ENCODE results near the gene HMG20B. TPM values are rescaled to one million over a fixed set of nuclear protein-coding genes. Genes with fewer than 3 reads are reported as not detected.
A peak's percentile ranks its signal among the peaks of the same experiment; 100 is the strongest.

HMG20B gene
- total RNA-seq, 5 donors from 2014 or later (not counting 1 experiment from before 2014, with no cell fraction given), result 38.0 to 81.6 (median 74.7) TPM

GRCh38 chr19:3535981-3536380, 36.8 kb upstream of the HMG20B start:
- ChIA-PET CTCF (no interaction called here), POLR2A (no interaction called here)
- Histone ChIP-seq H3K27me3 (replicated peaks in 1 of 2; ENCODE audit: control insufficient read depth in 2 of 2, extremely low read depth in 1 of 2, insufficient read depth in 2 of 2, low read length in 1 of 2) (no peaks in the 10 kb centered on the region), H3K4me1 (ENCODE audit: control insufficient read depth in 1 of 2, extremely low read depth in 1 of 2, insufficient read depth in 2 of 2, low read length in 2 of 2) (no peaks in the 10 kb centered on the region), H3K27ac (ENCODE audit: low read length) (no peak overlapping the region), H3K9me3 (no peaks in the 10 kb centered on the region), H3K36me3 (ENCODE audit: control insufficient read depth in 2 of 2, extremely low read depth in 1 of 2, insufficient read depth in 1 of 2, low read length in 1 of 2) (peaks cover 17 to 57% of the 10 kb centered on the region in 2 donors), H3K4me3 (ENCODE audit: control insufficient read depth in 1 of 2, extremely low read depth in 1 of 2, low read length in 1 of 2) (no peak overlapping the region)
- H3K9me3 Mint-ChIP-seq, result peaks cover 0 to 3% (median 0%) of the 10 kb centered on the region in 3 donors
- H3K27ac Mint-ChIP-seq, result no peak overlapping the region
- peaks cover 23% of the 10 kb centered on the region for H3K36me3 Mint-ChIP-seq
- no peak for DNase-seq
- 100% methylated on average over 2 of the region's 10 CpGs for WGBS (ENCODE audit: insufficient coverage)
- H3K27me3 Mint-ChIP-seq, result no peaks in the 10 kb centered on the region
- H3K4me3 Mint-ChIP-seq, result no peak overlapping the region
- H3K4me1 Mint-ChIP-seq, result no peaks in the 10 kb centered on the region
- no peak for ATAC-seq (replicated peaks in 1 of 4)

DNA sequence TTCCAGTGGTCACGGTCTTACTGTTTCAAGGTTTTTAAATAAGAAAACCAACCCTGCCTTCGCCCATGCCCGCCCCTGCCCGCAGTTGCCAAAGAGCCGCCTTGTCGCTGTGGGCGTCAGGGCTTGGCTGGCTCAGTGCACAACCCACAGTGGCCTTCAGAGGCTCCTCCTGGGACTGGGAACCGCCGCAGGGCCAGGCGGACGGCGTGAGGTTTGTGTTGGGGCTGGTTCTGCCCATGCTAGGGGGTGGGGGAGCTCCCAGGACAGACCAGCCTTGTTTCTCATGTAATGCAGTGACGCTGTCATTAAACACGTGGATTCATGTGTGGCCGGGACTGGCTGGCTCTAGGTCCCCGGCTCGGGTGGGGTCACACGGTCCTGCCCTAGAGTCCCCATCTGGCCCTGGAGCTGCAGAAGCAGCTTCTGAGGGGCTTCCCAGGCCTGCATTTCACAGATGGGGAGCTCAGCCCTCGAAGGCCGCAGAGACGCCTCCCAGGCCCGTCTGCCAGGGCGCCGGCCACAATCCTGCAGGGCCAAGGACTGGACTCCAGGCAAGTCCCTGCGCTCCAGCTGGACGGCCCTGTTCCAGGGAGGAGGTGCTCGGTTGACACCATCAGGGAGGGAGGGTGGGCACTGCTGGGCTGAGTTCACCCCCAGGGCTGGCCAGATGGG, 36.2 kb upstream of the HMG20B start:
- H3K27ac Mint-ChIP-seq, result no peak overlapping the region
- ATAC-seq (replicated peaks in 1 of 4) (no peak), DNase-seq (no peak)
- peaks cover 23% of the 10 kb centered on the region for H3K36me3 Mint-ChIP-seq
- 93% methylated on average over 27 of the region's 27 CpGs for WGBS (ENCODE audit: insufficient coverage)
- CTCF ChIA-PET, result no interaction called here
- no peak overlapping the region for H3K4me3 Mint-ChIP-seq
- no peaks in the 10 kb centered on the region for H3K9me3 ChIP-seq
- no peaks in the 10 kb centered on the region for H3K27me3 Mint-ChIP-seq
- H3K4me1 Mint-ChIP-seq, result no peaks in the 10 kb centered on the region
- H3K27ac ChIP-seq (ENCODE audit: low read length), result no peak overlapping the region
- peaks cover 15 to 51% of the 10 kb centered on the region in 2 donors for H3K36me3 ChIP-seq (ENCODE audit: control insufficient read depth in 2 of 2, extremely low read depth in 1 of 2, insufficient read depth in 1 of 2, low read length in 1 of 2)
- H3K4me3 ChIP-seq (ENCODE audit: control insufficient read depth in 1 of 2, extremely low read depth in 1 of 2, low read length in 1 of 2), result no peak overlapping the region
- POLR2A ChIA-PET, result no interaction called here
- no peaks in the 10 kb centered on the region for H3K27me3 ChIP-seq (replicated peaks in 1 of 2; ENCODE audit: control insufficient read depth in 2 of 2, extremely low read depth in 1 of 2, insufficient read depth in 2 of 2, low read length in 1 of 2)
- H3K4me1 ChIP-seq (ENCODE audit: control insufficient read depth in 1 of 2, extremely low read depth in 1 of 2, insufficient read depth in 2 of 2, low read length in 2 of 2), result no peaks in the 10 kb centered on the region
- H3K9me3 Mint-ChIP-seq, result peaks cover 0 to 3% (median 0%) of the 10 kb centered on the region in 3 donors

DNA sequence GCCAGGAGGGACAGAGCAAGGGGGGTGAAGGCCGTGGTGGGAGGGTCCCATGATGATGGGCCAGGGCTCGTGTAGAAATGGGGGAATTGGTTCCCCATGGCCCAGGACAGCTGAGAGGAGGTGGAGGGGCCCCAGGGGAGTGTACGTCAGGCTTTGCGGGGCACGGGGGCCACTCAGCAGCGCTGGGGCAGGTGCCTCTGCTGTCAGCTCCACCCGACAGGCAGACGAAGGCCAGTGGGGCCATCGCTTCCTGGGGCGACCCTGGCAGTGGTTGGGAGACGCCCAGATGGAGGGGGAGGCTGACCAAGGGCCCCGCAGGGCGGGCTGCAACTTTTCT, 35.7 kb upstream of the HMG20B start:
- H3K4me1 Mint-ChIP-seq, result no peaks in the 10 kb centered on the region
- 89% methylated on average over 12 of the region's 13 CpGs for WGBS (ENCODE audit: insufficient coverage)
- no peak overlapping the region for H3K27ac ChIP-seq (ENCODE audit: low read length)
- peaks cover 0 to 3% (median 0%) of the 10 kb centered on the region in 3 donors for H3K9me3 Mint-ChIP-seq
- peaks cover 15 to 46% of the 10 kb centered on the region in 2 donors for H3K36me3 ChIP-seq (ENCODE audit: control insufficient read depth in 2 of 2, extremely low read depth in 1 of 2, insufficient read depth in 1 of 2, low read length in 1 of 2)
- DNase-seq (no peak), ATAC-seq (replicated peaks in 1 of 4) (peak in 1 of 4 experiments; percentile 9)
- H3K4me3 Mint-ChIP-seq, result no peak overlapping the region
- H3K9me3 ChIP-seq, result no peaks in the 10 kb centered on the region
- H3K36me3 Mint-ChIP-seq, result peaks cover 23% of the 10 kb centered on the region
- no peaks in the 10 kb centered on the region for H3K4me1 ChIP-seq (ENCODE audit: control insufficient read depth in 1 of 2, extremely low read depth in 1 of 2, insufficient read depth in 2 of 2, low read length in 2 of 2)
- H3K27ac Mint-ChIP-seq, result no peak overlapping the region
- H3K27me3 ChIP-seq (replicated peaks in 1 of 2; ENCODE audit: control insufficient read depth in 2 of 2, extremely low read depth in 1 of 2, insufficient read depth in 2 of 2, low read length in 1 of 2), result no peaks in the 10 kb centered on the region
- no peak overlapping the region for H3K4me3 ChIP-seq (ENCODE audit: control insufficient read depth in 1 of 2, extremely low read depth in 1 of 2, low read length in 1 of 2)
- POLR2A ChIA-PET, result no interaction called here
- H3K27me3 Mint-ChIP-seq, result no peaks in the 10 kb centered on the region
- CTCF ChIA-PET, result no interaction called here

DNA sequence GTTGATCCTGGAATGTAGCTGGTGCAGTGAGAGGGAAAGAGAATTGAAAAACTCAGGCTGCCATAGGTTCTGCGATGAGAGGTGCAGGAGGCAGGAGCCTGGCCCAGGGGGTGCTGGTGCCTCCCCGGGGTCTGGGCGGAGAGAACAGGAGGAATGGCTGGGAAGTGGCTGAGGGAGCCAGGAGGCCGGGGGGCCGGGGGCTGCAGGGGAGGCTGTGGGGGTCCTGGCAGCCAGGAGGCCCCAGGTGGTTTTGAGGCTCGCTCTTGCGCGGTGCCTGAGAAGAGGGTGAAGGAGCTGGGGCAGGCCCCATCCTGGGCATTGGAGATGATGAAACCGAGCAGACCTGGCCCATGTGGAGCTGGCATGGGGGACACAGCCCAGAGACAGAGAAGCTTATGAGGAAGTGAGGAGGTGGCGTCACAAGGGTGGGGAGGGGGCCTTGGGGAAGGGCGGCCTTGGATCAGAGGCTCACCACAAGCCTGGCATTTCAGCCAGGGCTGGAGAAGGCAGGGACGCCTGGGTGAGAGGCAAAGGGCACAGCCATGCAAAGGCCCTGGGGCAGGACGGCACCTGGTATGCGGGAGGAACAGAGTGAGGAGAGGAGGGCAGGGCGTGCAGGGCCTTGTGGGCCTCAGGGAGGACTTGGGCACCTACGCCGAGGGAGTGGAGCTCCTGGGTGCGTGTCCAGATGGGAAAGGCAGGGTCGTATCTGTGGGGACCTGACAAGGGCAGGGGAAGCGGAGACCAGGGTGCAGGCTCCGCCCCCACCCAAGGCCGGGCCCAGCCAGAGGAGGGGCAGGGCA, 35.1 kb upstream of the HMG20B start:
- H3K27ac ChIP-seq (ENCODE audit: low read length), result no peak overlapping the region
- Mint-ChIP-seq H3K27me3 (no peaks in the 10 kb centered on the region), H3K9me3 (peaks cover 0 to 3% (median 0%) of the 10 kb centered on the region in 3 donors), H3K4me3 (no peak overlapping the region), H3K27ac (no peak overlapping the region), H3K36me3 (peaks cover 23% of the 10 kb centered on the region), H3K4me1 (no peaks in the 10 kb centered on the region)
- H3K9me3 ChIP-seq, result no peaks in the 10 kb centered on the region
- no peaks in the 10 kb centered on the region for H3K27me3 ChIP-seq (replicated peaks in 1 of 2; ENCODE audit: control insufficient read depth in 2 of 2, extremely low read depth in 1 of 2, insufficient read depth in 2 of 2, low read length in 1 of 2)
- DNase-seq (no peak), ATAC-seq (replicated peaks in 1 of 4) (peak in 3 of 4 experiments; percentile 13 to 24 (median 18))
- 92% methylated on average over 19 of the region's 22 CpGs for WGBS (ENCODE audit: insufficient coverage)
- ChIA-PET CTCF (no interaction called here), POLR2A (no interaction called here)
- H3K4me1 ChIP-seq (ENCODE audit: control insufficient read depth in 1 of 2, extremely low read depth in 1 of 2, insufficient read depth in 2 of 2, low read length in 2 of 2), result no peaks in the 10 kb centered on the region
- peaks cover 15 to 40% of the 10 kb centered on the region in 2 donors for H3K36me3 ChIP-seq (ENCODE audit: control insufficient read depth in 2 of 2, extremely low read depth in 1 of 2, insufficient read depth in 1 of 2, low read length in 1 of 2)
- no peak overlapping the region for H3K4me3 ChIP-seq (ENCODE audit: control insufficient read depth in 1 of 2, extremely low read depth in 1 of 2, low read length in 1 of 2)

- no peak overlapping the region for H3K27ac Mint-ChIP-seq
- H3K4me3 Mint-ChIP-seq, result no peak overlapping the region
Measured at GRCh38 chr19:3538258-3538929, 34.4 kb upstream of the HMG20B start.

DNA sequence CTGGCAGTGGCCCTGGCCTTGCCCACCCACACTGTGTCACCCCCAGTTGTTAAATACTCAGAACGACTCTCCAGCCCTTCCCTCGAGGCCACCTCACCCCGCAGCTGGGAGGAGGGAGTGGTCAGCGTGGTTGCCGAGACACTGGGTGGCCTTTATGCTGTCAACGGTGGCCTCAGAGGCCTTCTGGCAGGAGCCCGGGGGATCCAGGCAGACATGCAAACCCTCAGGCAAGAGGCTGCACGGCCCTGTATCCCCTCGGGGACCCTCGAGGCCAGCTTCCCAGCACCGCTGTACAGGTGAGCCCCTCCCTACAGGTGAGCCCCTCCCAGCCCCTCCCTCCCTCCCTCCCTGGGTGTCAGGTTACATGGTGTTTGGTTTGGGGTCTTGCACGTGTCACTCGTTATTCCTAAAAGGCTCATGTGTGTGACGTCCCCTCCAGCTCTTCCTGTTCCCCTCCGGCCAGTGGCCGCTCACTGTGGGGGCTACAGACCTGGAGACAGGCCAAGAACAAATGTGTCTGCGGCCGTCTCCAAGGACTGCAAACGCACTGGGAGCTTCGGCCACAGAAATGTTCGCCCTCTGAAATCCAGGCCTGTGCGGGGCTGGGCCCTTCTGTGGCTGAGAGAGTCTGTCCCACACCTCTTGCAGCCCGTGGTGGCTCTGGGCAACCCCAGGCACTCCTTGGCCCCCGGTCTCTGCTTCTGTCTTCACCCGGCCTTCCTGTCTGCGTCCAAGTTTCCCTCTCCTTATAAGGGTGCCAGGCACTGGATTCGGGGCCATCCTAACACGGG, 33.6 kb upstream of the HMG20B start, which contains the start of gene TEKTIP1:
TSS of gene TEKTIP1 (plus strand) at position 210 of the 791 bp plus-strand sequence. CDS start at position 214, 4 bp downstream.
- CTCF ChIA-PET, result no interaction called here
- Histone ChIP-seq H3K4me3 (ENCODE audit: control insufficient read depth in 1 of 2, extremely low read depth in 1 of 2, low read length in 1 of 2) (no peak within 1 kb of the TSS), H3K27ac (ENCODE audit: low read length) (no peak within 1 kb of the TSS), H3K4me1 (ENCODE audit: control insufficient read depth in 1 of 2, extremely low read depth in 1 of 2, insufficient read depth in 2 of 2, low read length in 2 of 2) (no peaks in the 10 kb centered on the region), H3K9me3 (no peaks in the 10 kb centered on the region), H3K27me3 (replicated peaks in 1 of 2; ENCODE audit: control insufficient read depth in 2 of 2, extremely low read depth in 1 of 2, insufficient read depth in 2 of 2, low read length in 1 of 2) (no peaks in the 10 kb centered on the region), H3K36me3 (ENCODE audit: control insufficient read depth in 2 of 2, extremely low read depth in 1 of 2, insufficient read depth in 1 of 2, low read length in 1 of 2) (peaks cover 9 to 30% of the 10 kb centered on the region in 2 donors)
- H3K4me1 Mint-ChIP-seq, result no peaks in the 10 kb centered on the region
- POLR2A ChIA-PET, result no interaction called here
- 88% methylated on average over 15 of the region's 28 CpGs for WGBS (ENCODE audit: insufficient coverage)
- H3K27ac Mint-ChIP-seq, result no peak within 1 kb of the TSS
- peaks cover 19% of the 10 kb centered on the region for H3K36me3 Mint-ChIP-seq
- no peak for DNase-seq
- no peak for ATAC-seq (replicated peaks in 1 of 4)
- no peak within 1 kb of the TSS for H3K4me3 Mint-ChIP-seq
- no peaks in the 10 kb centered on the region for H3K27me3 Mint-ChIP-seq
- H3K9me3 Mint-ChIP-seq, result peaks cover 0 to 3% (median 0%) of the 10 kb centered on the region in 3 donors

More at GRCh38 chr19:3538258-3538929, 34.4 kb upstream of the HMG20B start:
- CTCF ChIA-PET, result no interaction called here
- Histone ChIP-seq H3K4me3 (ENCODE audit: control insufficient read depth in 1 of 2, extremely low read depth in 1 of 2, low read length in 1 of 2) (no peak overlapping the region), H3K36me3 (ENCODE audit: control insufficient read depth in 2 of 2, extremely low read depth in 1 of 2, insufficient read depth in 1 of 2, low read length in 1 of 2) (peaks cover 12 to 33% of the 10 kb centered on the region in 2 donors), H3K9me3 (no peaks in the 10 kb centered on the region), H3K27ac (ENCODE audit: low read length) (no peak overlapping the region), H3K27me3 (replicated peaks in 1 of 2; ENCODE audit: control insufficient read depth in 2 of 2, extremely low read depth in 1 of 2, insufficient read depth in 2 of 2, low read length in 1 of 2) (no peaks in the 10 kb centered on the region), H3K4me1 (ENCODE audit: control insufficient read depth in 1 of 2, extremely low read depth in 1 of 2, insufficient read depth in 2 of 2, low read length in 2 of 2) (no peaks in the 10 kb centered on the region)
- Mint-ChIP-seq H3K4me1 (no peaks in the 10 kb centered on the region), H3K27me3 (no peaks in the 10 kb centered on the region), H3K36me3 (peaks cover 23% of the 10 kb centered on the region), H3K9me3 (peaks cover 0 to 3% (median 0%) of the 10 kb centered on the region in 3 donors)
- 94% methylated on average over 19 of the region's 25 CpGs for WGBS (ENCODE audit: insufficient coverage)
- DNase-seq (no peak), ATAC-seq (replicated peaks in 1 of 4) (no peak)
- POLR2A ChIA-PET, result no interaction called here
